ENCODE results near the gene CACNG4. TPM values are rescaled to one million over a fixed set of nuclear protein-coding genes. Genes with fewer than 3 reads are reported as not detected.

The CACNG4 gene
- polyA plus RNA-seq, 1 experiment: 0.25 TPM

GRCh38 chr17:67054608-67055007 lies 90.1 kb downstream of the CACNG4 start:
- Histone ChIP-seq H3K27me3 (ENCODE audit: control insufficient read depth, insufficient read depth, low read length) (peaks cover 11% of the 10 kb centered on the region), H3K4me3 (ENCODE audit: low read depth, low read length) (no peak overlapping the region), H3K9me3 (ENCODE audit: control insufficient read depth, insufficient read depth, low read length) (peaks cover 5% of the 10 kb centered on the region), H3K27ac (ENCODE audit: low read depth, low read length) (no peak overlapping the region)
- no peak for DNase-seq (ENCODE audit: low read depth, low spot score)
- CTCF ChIA-PET: no interaction called here
- TF ChIP-seq CTCF (IDR thresholded peaks at IDR 0.05; ENCODE audit: low read depth, low read length): no peak
- POLR2A ChIA-PET: no interaction called here

- Histone ChIP-seq H3K27ac (ENCODE audit: low read depth, low read length) (no peak overlapping the region), H3K4me3 (ENCODE audit: low read depth, low read length) (no peak overlapping the region), H3K9me3 (ENCODE audit: control insufficient read depth, insufficient read depth, low read length) (peaks cover under 1% of the 10 kb centered on the region), H3K27me3 (ENCODE audit: control insufficient read depth, insufficient read depth, low read length) (peaks cover 11% of the 10 kb centered on the region)
- no peak for TF ChIP-seq CTCF (IDR thresholded peaks at IDR 0.05; ENCODE audit: low read depth, low read length)
- POLR2A ChIA-PET: no interaction called here
- DNase-seq (ENCODE audit: low read depth, low spot score): no peak
- CTCF ChIA-PET: no interaction called here
Observed at GRCh38 chr17:67055041-67055443, 90.5 kb downstream of the CACNG4 start.

- Histone ChIP-seq H3K27me3 (ENCODE audit: control insufficient read depth, insufficient read depth, low read length) (peaks cover 8% of the 10 kb centered on the region), H3K4me3 (ENCODE audit: low read depth, low read length) (no peak overlapping the region), H3K27ac (ENCODE audit: low read depth, low read length) (no peak overlapping the region), H3K9me3 (ENCODE audit: control insufficient read depth, insufficient read depth, low read length) (no peaks in the 10 kb centered on the region; the same call in 1 of the 2 replicates)
- no peak for DNase-seq (ENCODE audit: low read depth, low spot score)
- no peak for TF ChIP-seq CTCF (IDR thresholded peaks at IDR 0.05; ENCODE audit: low read depth, low read length)
- ChIA-PET POLR2A (no interaction called here), CTCF (no interaction called here)
Observed at GRCh38 chr17:67055811-67056745, 91.6 kb downstream of the CACNG4 start.

- Histone ChIP-seq H3K27me3 (ENCODE audit: control insufficient read depth, insufficient read depth, low read length) (peaks cover 2% of the 10 kb centered on the region), H3K4me3 (ENCODE audit: low read depth, low read length) (no peak overlapping the region), H3K27ac (ENCODE audit: low read depth, low read length) (no peak overlapping the region), H3K9me3 (ENCODE audit: control insufficient read depth, insufficient read depth, low read length) (no peaks in the 10 kb centered on the region; the same call in 1 of the 2 replicates)
- no peak for TF ChIP-seq CTCF (IDR thresholded peaks at IDR 0.05; ENCODE audit: low read depth, low read length)
- POLR2A ChIA-PET: no interaction called here
- CTCF ChIA-PET: no interaction called here
- no peak for DNase-seq (ENCODE audit: low read depth, low spot score)
Observed at GRCh38 chr17:67056746-67057490, 92.4 kb downstream of the CACNG4 start.

- no peak overlapping the region for H3K4me3 ChIP-seq (ENCODE audit: low read depth, low read length)
- no peak for TF ChIP-seq CTCF (IDR thresholded peaks at IDR 0.05; ENCODE audit: low read depth, low read length)
- H3K27ac ChIP-seq (ENCODE audit: low read depth, low read length): no peak overlapping the region
- H3K27me3 ChIP-seq (ENCODE audit: control insufficient read depth, insufficient read depth, low read length): no peaks in the 10 kb centered on the region
- H3K9me3 ChIP-seq (ENCODE audit: control insufficient read depth, insufficient read depth, low read length): no peaks in the 10 kb centered on the region; the same call in 1 of the 2 replicates
- POLR2A ChIA-PET: no interaction called here
- CTCF ChIA-PET: no interaction called here
- DNase-seq (ENCODE audit: low read depth, low spot score): no peak
Observed at GRCh38 chr17:67058036-67058435, 93.5 kb downstream of the CACNG4 start.
